Parathyroid adenoma (tissue), 2 donors: ENCODE measurements around the gene NBEAL2.

ENCODE experiments used
- H2AFZ ChIP-seq: fragments of 300-600 bp; sonication (generic); one replicate; pipeline ENCODE4 v1.7.0; 2017; ENCODE audit warnings: antibody characterized with exemption, mild to moderate bottlenecking
- H3K27ac ChIP-seq: fragments of 300-600 bp; sonication (generic); one replicate; pipeline ENCODE4 v1.7.0; 2017
- H3K27me3 ChIP-seq: fragments of 300-600 bp; sonication (generic); one replicate; pipeline ENCODE4 v1.7.0; 2017; ENCODE audit warnings: low read length; ENCODE audit not compliant: control insufficient read depth, insufficient read depth
- H3K36me3 ChIP-seq: fragments of 300-600 bp; sonication (generic); one replicate; pipeline ENCODE4 v1.7.0; 2017; ENCODE audit warnings: low read length; ENCODE audit not compliant: control insufficient read depth, insufficient read depth
- H3K4me1 ChIP-seq: fragments of 300-600 bp; sonication (generic); one replicate; pipeline ENCODE4 v1.7.0; 2017; ENCODE audit warnings: control low read depth
- H3K4me2 ChIP-seq: fragments of 300-600 bp; sonication (generic); one replicate; pipeline ENCODE4 v1.7.0; 2017; ENCODE audit warnings: low read length
- H3K4me3 ChIP-seq: fragments of 300-600 bp; sonication (generic); one replicate; pipeline ENCODE4 v1.7.0; 2017; ENCODE audit warnings: low read depth, low read length
- H3K79me2 ChIP-seq: fragments of 300-600 bp; sonication (generic); one replicate; pipeline ENCODE4 v1.7.0; 2017; ENCODE audit warnings: control low read depth
- H3K9ac ChIP-seq: fragments of 300-600 bp; sonication (generic); one replicate; pipeline ENCODE4 v1.7.0; 2017; ENCODE audit warnings: mild to moderate bottlenecking
- H3K9me3 ChIP-seq: fragments of 300-600 bp; sonication (generic); one replicate; pipeline ENCODE4 v1.7.0; 2017; ENCODE audit warnings: low read length; ENCODE audit not compliant: control insufficient read depth
- CTCF ChIP-seq: fragments of 300-600 bp; sonication (generic); IDR thresholded peaks from one replicate; pipeline ENCODE4 v1.7.0; 2017; ENCODE audit warnings: antibody characterized with exemption, mild to moderate bottlenecking
- donor health status: primary hyperparathyroidism.

NBEAL2 gene

DNA sequence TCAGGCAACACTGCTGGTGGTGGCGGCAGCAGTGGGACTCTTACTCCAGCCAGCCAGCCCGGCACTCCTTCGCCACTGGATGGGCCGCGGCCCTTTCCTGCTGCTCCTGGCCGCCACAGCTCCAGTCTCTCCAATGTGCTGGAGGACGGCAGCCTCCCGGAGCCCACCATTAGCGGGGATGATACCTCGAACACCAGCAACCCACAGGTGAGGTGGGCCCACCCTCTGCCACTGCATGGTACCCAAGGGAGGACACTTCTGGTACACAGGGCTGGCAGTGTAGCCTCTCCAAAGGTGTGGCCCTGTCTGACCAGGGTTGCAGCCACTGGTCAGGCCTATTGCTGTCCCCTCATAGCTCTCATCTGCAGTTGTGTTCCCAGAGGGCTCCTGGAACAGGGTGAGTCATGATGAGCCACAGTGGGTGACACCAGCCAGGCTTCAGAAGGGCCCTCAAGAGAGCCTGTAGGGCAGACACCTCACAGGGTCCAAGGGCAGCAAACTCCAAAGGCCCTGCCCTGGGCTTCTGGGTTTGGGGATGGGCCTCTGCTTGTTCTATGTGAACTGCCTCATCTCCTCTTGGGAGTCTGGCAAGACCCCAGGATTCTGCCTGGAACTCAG, 20.8 kb downstream of the NBEAL2 start:
- H3K4me2 ChIP-seq, result no peak overlapping the region
- H3K36me3 ChIP-seq, result no peaks in the 10 kb centered on the region
- no peaks in the 10 kb centered on the region for H3K9me3 ChIP-seq
- peaks cover 5% of the 10 kb centered on the region for H3K4me1 ChIP-seq
- H3K4me3 ChIP-seq, result no peak overlapping the region
- H3K9ac ChIP-seq, result no peak overlapping the region
- TF ChIP-seq CTCF, result no peak
- H3K27me3 ChIP-seq, result no peaks in the 10 kb centered on the region
- no peak overlapping the region for H3K27ac ChIP-seq
- H2AFZ ChIP-seq, result no peak overlapping the region
- H3K79me2 ChIP-seq, result peaks cover 3% of the 10 kb centered on the region

DNA sequence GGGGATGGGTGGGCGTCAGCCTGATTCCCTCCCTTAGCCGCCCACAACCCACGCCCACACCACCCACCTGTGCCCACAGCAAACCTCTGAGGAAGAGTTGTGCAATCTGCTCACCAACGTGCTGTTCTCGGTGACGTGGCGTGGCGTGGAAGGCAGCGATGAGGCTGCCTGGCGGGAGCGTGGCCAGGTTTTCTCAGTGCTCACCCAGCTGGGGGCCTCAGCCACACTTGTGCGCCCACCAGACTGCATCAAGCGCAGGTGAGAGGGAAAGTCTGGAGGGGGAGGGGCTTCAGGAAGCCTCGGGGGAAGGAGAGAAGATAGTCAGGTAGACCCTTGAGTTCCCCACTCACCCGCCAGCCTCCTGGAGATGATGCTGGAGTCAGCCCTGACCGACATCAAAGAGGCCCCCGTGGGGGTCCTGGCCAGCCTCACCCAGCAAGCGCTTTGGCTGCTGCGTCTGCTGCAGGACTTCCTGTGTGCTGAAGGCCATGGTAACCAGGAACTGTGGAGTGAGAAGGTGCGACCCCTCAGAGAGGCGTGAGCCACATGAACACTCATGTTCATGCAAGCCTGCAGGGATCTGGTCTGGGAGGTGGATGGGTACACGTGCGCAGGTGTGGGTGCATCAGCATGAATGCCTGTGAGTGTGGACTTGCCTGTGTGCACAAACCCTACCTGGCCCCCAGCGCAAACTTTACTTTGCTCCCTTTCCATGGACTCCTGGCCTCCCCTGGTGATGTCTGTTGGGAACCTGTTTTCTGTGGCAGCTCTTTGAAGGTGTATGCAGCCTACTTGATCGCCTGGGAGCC, 21.7 kb downstream of the NBEAL2 start:
- Histone ChIP-seq H2AFZ (no peak overlapping the region), H3K36me3 (no peaks in the 10 kb centered on the region), H3K4me3 (no peak overlapping the region), H3K27ac (no peak overlapping the region), H3K9me3 (no peaks in the 10 kb centered on the region), H3K79me2 (peaks cover 3% of the 10 kb centered on the region), H3K4me2 (no peak overlapping the region), H3K27me3 (no peaks in the 10 kb centered on the region), H3K4me1 (peaks cover 5% of the 10 kb centered on the region), H3K9ac (no peak overlapping the region)
- TF ChIP-seq CTCF, result no peak

- TF ChIP-seq CTCF, result no peak
- H3K27me3 ChIP-seq, result no peaks in the 10 kb centered on the region
- no peak overlapping the region for H3K4me2 ChIP-seq
- H3K79me2 ChIP-seq, result peaks cover 3% of the 10 kb centered on the region
- H3K4me1 ChIP-seq, result peaks cover 5% of the 10 kb centered on the region
- H3K27ac ChIP-seq, result no peak overlapping the region
- H3K4me3 ChIP-seq, result no peak overlapping the region
- H3K9me3 ChIP-seq, result no peaks in the 10 kb centered on the region
- no peak overlapping the region for H2AFZ ChIP-seq
- no peaks in the 10 kb centered on the region for H3K36me3 ChIP-seq
- H3K9ac ChIP-seq, result no peak overlapping the region
Measured at GRCh38 chr3:47001731-47002170, 22.3 kb downstream of the NBEAL2 start.

DNA sequence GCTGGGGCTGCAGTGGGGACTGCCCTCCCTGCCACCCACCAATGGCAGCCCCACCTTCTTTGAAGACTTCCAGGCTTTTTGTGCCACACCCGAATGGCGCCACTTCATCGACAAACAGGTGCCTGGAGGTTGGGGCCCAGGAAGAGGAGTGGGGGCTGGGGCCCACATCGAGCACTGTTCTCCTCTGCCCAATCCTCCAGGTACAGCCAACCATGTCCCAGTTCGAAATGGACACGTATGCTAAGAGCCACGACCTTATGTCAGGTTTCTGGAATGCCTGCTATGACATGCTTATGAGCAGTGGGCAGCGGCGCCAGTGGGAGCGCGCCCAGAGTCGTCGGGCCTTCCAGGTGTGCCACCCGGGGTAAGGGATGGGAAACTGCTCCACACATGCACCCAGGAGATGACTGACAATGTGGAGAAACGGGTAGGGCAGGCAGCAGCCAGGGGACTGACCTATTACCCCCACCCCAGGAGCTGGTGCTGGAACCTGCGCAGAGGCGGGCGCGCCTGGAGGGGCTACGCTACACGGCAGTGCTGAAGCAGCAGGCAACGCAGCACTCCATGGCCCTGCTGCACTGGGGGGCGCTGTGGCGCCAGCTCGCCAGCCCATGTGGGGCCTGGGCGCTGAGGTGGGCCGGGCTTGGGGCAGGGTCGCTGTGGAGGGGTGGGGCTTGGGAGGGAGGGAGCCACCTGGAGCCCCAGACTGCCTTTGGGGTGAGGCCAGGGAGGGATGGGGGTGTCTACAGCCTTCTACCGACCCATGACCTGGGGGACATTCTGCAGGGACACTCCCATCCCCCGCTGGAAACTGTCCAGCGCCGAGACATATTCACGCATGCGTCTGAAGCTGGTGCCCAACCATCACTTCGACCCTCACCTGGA, 22.9 kb downstream of the NBEAL2 start:
- H3K27ac ChIP-seq, result no peak overlapping the region
- no peaks in the 10 kb centered on the region for H3K27me3 ChIP-seq
- H3K9ac ChIP-seq, result no peak overlapping the region
- no peak overlapping the region for H3K4me3 ChIP-seq
- no peaks in the 10 kb centered on the region for H3K9me3 ChIP-seq
- no peaks in the 10 kb centered on the region for H3K36me3 ChIP-seq
- TF ChIP-seq CTCF, result no peak
- H3K4me1 ChIP-seq, result no peaks in the 10 kb centered on the region
- H3K4me2 ChIP-seq, result no peak overlapping the region
- peaks cover 2% of the 10 kb centered on the region for H3K79me2 ChIP-seq
- H2AFZ ChIP-seq, result no peak overlapping the region
